Hippocampal formation (tissue), 2 donors: ENCODE measurements around the gene PTPRM.

ENCODE experiments used
- DNase-seq, 2 donors: peaks; one replicate each; lab custom pipeline; 2025; lab: John Stamatoyannopoulos, UW

Gene PTPRM

GRCh38 chr18:7668392-7668791 is 101.3 kb downstream of the PTPRM start:
- no peak for DNase-seq

GRCh38 chr18:7669361-7669760 is 102.2 kb downstream of the PTPRM start:
- DNase-seq: no peak

- DNase-seq: no peak
Measured at GRCh38 chr18:7671105-7671504, 104.0 kb downstream of the PTPRM start.

GRCh38 chr18:7676253-7676873 is 109.2 kb downstream of the PTPRM start:
- DNase-seq: no peak

GRCh38 chr18:7677001-7677400 is 109.9 kb downstream of the PTPRM start:
- DNase-seq: no peak

GRCh38 chr18:7677424-7677823 is 110.3 kb downstream of the PTPRM start:
- DNase-seq: no peak

GRCh38 chr18:7678389-7678788 is 111.3 kb downstream of the PTPRM start:
- no peak for DNase-seq

- DNase-seq: no peak
Measured at GRCh38 chr18:7678801-7679200, 111.7 kb downstream of the PTPRM start.

GRCh38 chr18:7681298-7681697 is 114.2 kb downstream of the PTPRM start:
- DNase-seq: no peak

- no peak for DNase-seq
Measured at GRCh38 chr18:7682321-7682720, 115.2 kb downstream of the PTPRM start.

GRCh38 chr18:7683753-7684152 is 116.6 kb downstream of the PTPRM start:
- no peak for DNase-seq

- DNase-seq: no peak
Measured at GRCh38 chr18:7684357-7684756, 117.2 kb downstream of the PTPRM start.

- DNase-seq: no peak
Measured at GRCh38 chr18:7684966-7685365, 117.8 kb downstream of the PTPRM start.

- DNase-seq: no peak
Measured at GRCh38 chr18:7686278-7686677, 119.2 kb downstream of the PTPRM start.

GRCh38 chr18:7688580-7688979 is 121.5 kb downstream of the PTPRM start:
- DNase-seq: no peak

GRCh38 chr18:7691206-7691605 is 124.1 kb downstream of the PTPRM start:
- no peak for DNase-seq

GRCh38 chr18:7696780-7697179 is 129.7 kb downstream of the PTPRM start:
- DNase-seq: no peak

- DNase-seq: no peak
Measured at GRCh38 chr18:7697306-7697705, 130.2 kb downstream of the PTPRM start.

- DNase-seq: no peak
Measured at GRCh38 chr18:7711495-7711894, 144.4 kb downstream of the PTPRM start.

GRCh38 chr18:7720395-7720794 is 153.3 kb downstream of the PTPRM start:
- no peak for DNase-seq

- DNase-seq: no peak
Measured at GRCh38 chr18:7721532-7721931, 154.4 kb downstream of the PTPRM start.

- DNase-seq: no peak
Measured at GRCh38 chr18:7722955-7723354, 155.8 kb downstream of the PTPRM start.

- no peak for DNase-seq
Measured at GRCh38 chr18:7723558-7723957, 156.4 kb downstream of the PTPRM start.

- DNase-seq: no peak
Measured at GRCh38 chr18:7725473-7725872, 158.4 kb downstream of the PTPRM start.

- DNase-seq: no peak
Measured at GRCh38 chr18:7725897-7726296, 158.8 kb downstream of the PTPRM start.
